Duodenal mucosa (tissue), 2 donors: ENCODE measurements around the gene GJB4.
"Not testable (repeated sequence)": the region's sequence is repeated elsewhere in the genome, so short reads cannot be mapped to it uniquely, and the experiment has no call there.

Source experiments
- H3K27ac ChIP-seq: one replicate; pipeline ENCODE4 v1.7.0; 2013; ENCODE audit warnings: low read depth, low read length
- H3K27me3 ChIP-seq, 2 donors: one replicate each; pipeline ENCODE4 v1.7.0; 2013; ENCODE audit warnings: low read length in 2 of 2, control low read depth in 1 of 2; ENCODE audit not compliant: insufficient read depth in 2 of 2, control insufficient read depth in 1 of 2
- H3K36me3 ChIP-seq, 2 donors: one replicate each; pipeline ENCODE4 v1.7.0; 2013; ENCODE audit warnings: low read length in 2 of 2, control low read depth in 1 of 2; ENCODE audit not compliant: insufficient read depth in 2 of 2, control insufficient read depth in 1 of 2
- H3K4me1 ChIP-seq, 2 donors: one replicate each; pipeline ENCODE4 v1.7.0; 2013; ENCODE audit warnings: low read length in 2 of 2, control low read depth in 1 of 2; ENCODE audit not compliant: insufficient read depth in 2 of 2, control insufficient read depth in 1 of 2
- H3K4me3 ChIP-seq, 2 donors: one replicate each; pipeline ENCODE4 v1.7.0; 2013; ENCODE audit warnings: low read length in 2 of 2, low read depth in 1 of 2
- H3K9ac ChIP-seq, 2 donors: one replicate each; pipeline ENCODE4 v1.7.0; 2013; ENCODE audit warnings: low read length in 2 of 2, low read depth in 1 of 2
- H3K9me3 ChIP-seq, 2 donors: one replicate each; pipeline ENCODE4 v1.7.0; 2013; ENCODE audit warnings: low read length in 2 of 2, control low read depth in 1 of 2; ENCODE audit not compliant: control insufficient read depth in 1 of 2

Gene GJB4

DNA sequence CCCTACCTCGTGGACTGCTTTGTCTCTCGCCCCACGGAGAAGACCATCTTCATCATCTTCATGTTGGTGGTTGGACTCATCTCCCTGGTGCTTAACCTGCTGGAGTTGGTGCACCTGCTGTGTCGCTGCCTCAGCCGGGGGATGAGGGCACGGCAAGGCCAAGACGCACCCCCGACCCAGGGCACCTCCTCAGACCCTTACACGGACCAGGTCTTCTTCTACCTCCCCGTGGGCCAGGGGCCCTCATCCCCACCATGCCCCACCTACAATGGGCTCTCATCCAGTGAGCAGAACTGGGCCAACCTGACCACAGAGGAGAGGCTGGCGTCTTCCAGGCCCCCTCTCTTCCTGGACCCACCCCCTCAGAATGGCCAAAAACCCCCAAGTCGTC lies 35.2 kb downstream of the GJB4 start:
- H3K36me3 ChIP-seq, result no peaks in the 10 kb centered on the region
- no peak overlapping the region for H3K9ac ChIP-seq
- H3K4me1 ChIP-seq, result no peaks in the 10 kb centered on the region
- H3K27ac ChIP-seq, result no peak overlapping the region
- no peaks in the 10 kb centered on the region for H3K9me3 ChIP-seq
- H3K4me3 ChIP-seq, result no peak overlapping the region
- H3K27me3 ChIP-seq, result peaks cover 10 to 21% of the 10 kb centered on the region in 2 donors

DNA sequence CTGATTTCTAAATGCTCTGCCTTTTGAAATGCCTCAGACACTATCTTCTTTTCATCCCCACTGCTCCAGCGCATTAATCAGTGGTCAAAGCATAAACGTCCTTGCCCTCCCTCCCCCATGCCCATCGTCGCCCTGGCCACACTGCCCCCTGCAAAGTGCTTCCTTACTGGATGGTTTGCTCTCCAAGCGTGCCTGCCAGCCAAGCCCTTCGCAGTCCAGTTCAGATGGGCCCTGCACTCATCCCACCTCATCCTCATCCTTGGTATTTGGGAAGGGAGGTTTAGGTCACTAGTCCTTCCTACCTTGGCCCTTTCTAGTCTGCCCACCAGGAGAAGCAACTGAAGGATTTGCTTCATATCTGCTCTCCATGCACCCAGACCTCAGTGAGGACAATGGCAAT lies 36.4 kb downstream of the GJB4 start:
- H3K27me3 ChIP-seq, result peaks cover 10 to 21% of the 10 kb centered on the region in 2 donors
- no peak overlapping the region for H3K9ac ChIP-seq
- no peaks in the 10 kb centered on the region for H3K9me3 ChIP-seq
- H3K36me3 ChIP-seq, result no peaks in the 10 kb centered on the region
- no peak overlapping the region for H3K4me3 ChIP-seq
- H3K27ac ChIP-seq, result no peak overlapping the region
- no peaks in the 10 kb centered on the region for H3K4me1 ChIP-seq

DNA sequence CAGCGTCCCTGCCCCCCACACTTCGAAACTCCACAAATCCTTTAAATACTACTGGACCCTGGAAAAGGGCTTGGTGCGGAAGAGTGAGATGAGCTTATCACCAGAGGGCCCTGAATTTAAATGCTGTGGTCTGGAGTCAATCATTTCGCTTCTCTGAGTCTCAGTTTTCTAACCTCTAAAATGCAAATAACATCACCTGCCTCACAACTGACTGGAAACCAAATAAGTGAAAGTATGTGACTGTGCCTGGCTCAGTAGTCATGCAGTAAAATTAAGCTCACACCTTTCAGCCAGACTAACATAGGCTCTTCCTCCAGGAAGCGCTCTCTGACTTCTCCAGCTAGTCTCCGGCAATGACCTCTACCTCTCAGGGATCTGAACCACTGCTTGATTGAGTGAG lies 37.5 kb downstream of the GJB4 start:
- Histone ChIP-seq H3K9me3 (no peaks in the 10 kb centered on the region), H3K27ac (no peak overlapping the region), H3K36me3 (no peaks in the 10 kb centered on the region), H3K9ac (no peak overlapping the region), H3K4me1 (no peaks in the 10 kb centered on the region), H3K4me3 (no peak overlapping the region), H3K27me3 (peaks cover 8 to 17% of the 10 kb centered on the region in 2 donors)

DNA sequence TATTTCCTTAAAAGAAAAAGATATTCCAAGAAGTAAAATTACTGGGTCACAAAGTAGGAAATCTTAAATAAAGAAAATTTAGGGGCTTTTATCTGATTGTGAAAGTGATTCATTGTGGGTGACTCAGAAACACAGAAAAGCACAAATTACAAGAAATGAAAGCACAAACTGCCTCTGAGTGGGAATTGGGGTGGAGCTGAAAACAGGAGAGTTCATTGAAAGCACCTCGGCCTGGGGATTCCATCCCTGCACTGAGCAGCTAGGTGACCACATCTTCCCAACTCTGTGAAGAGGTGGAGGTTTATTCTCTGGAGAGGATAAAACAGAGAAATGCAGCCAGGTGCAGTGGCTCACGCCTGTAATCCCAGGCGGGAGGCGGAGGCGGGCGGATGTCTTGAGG lies 40.7 kb downstream of the GJB4 start:
- H3K27me3 ChIP-seq, result no peaks in the 10 kb centered on the region

DNA sequence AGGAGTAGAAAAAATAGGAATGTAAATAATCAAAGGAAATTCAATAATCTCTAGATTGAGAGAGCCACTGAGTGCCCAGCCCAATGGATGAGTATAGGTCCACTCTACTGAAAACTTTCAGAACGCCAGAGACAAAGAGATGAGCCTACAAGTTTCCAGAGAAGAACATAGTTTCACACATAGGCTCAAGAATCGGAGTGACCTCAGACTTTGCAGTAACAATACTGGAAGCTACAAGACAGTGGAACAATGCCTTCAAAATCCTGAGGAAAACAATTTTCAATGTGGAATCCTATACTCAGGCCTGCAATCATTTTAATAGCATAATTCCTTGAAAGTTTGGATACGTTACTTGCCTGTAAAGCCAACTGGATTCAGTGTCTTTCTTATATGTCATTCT lies 44.2 kb downstream of the GJB4 start:
- Histone ChIP-seq H3K9ac (no peak overlapping the region), H3K27me3 (no peaks in the 10 kb centered on the region), H3K4me3 (no peak overlapping the region), H3K4me1 (no peaks in the 10 kb centered on the region), H3K27ac (no peak overlapping the region), H3K9me3 (no peaks in the 10 kb centered on the region), H3K36me3 (no peaks in the 10 kb centered on the region)

More for the DNA sequence above, 40.7 kb downstream of the GJB4 start:
- Histone ChIP-seq H3K4me3 (no peak overlapping the region), H3K27ac (no peak overlapping the region), H3K4me1 (no peaks in the 10 kb centered on the region), H3K9me3 (no peaks in the 10 kb centered on the region), H3K9ac (no peak overlapping the region), H3K36me3 (no peaks in the 10 kb centered on the region)

DNA sequence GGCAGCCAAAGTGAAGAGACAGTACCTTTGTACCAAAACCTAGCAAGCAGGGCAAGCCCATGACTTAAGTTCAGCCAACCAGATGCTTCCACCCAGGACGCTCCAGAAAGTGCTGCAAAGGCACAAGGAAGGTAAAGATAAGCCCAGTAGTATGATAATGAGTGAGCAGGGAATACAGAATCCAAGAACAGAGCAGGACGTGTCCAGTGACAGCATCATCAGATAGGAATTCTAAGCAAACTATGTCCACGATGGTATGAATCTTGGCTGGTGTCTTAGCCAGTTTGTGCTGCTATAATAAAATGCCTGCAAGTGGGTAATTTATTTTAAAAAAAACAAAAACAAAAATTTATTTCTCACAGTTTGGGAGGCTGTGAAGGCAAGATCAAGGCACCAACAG lies 46.9 kb downstream of the GJB4 start:
- H3K4me3 ChIP-seq, result no peak overlapping the region
- H3K9ac ChIP-seq, result no peak overlapping the region
- H3K27ac ChIP-seq, result no peak overlapping the region
- no peaks in the 10 kb centered on the region for H3K36me3 ChIP-seq
- H3K4me1 ChIP-seq, result no peaks in the 10 kb centered on the region
- H3K27me3 ChIP-seq, result no peaks in the 10 kb centered on the region
- no peaks in the 10 kb centered on the region for H3K9me3 ChIP-seq

DNA sequence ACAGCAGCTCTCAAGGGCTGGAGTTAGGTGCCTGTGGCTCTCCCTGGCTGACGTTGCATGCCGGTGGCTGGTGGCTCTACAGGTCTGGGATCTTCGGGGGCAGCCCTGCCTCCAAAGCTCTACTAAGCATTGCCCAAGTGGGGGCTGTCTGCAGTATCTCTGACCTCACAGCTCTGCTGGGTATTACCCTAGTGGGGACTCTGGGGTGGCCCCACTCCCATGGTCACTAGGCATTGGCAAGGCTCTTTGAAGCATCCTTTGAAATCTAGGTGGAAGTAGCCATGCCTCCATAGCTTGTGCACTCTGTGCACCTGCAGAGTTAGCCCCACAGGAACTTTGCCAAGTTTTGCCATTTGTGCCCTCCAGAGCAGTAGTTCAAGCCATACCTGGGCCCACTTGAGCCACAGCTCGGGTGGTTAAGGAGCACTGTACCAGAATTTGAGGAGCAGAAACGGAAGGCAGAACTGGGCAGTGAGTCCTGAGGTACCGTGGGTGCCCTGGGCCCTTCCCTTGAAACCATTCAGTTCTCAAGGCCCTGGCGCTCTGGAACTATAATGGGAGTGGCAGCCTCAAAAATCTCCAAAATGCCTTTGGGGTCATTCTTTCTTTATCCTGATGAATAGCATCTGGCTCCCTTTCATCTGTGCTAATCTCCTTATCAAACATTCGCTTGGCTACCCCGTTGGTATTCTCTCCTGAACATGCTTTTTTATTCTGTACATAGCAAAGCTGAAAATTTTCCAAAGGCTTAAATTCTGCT lies 48.7 kb downstream of the GJB4 start:
- no peak overlapping the region for H3K27ac ChIP-seq
- no peaks in the 10 kb centered on the region for H3K36me3 ChIP-seq
- H3K4me1 ChIP-seq, result no peaks in the 10 kb centered on the region
- no peak overlapping the region for H3K9ac ChIP-seq
- no peak overlapping the region for H3K4me3 ChIP-seq
- H3K9me3 ChIP-seq, result no peaks in the 10 kb centered on the region
- no peaks in the 10 kb centered on the region for H3K27me3 ChIP-seq

DNA sequence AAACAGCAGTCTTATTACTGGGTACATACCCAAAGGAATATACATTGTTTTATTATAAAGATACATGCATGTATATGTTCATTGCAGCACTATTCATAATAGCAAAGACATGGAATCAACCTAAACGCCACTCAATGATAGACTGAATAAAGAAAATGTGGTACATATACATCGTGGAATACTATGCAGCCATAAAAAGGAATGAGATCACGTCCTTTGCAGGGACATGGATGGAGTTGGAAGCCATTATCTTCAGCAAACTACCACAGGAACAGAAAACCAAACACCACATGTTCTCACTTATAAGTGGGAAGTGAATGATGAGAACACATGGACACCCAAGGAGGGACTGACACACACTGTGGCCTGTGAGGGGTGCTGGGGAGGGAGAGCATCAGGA lies 51.2 kb downstream of the GJB4 start:
- H3K36me3 ChIP-seq, H3K27me3 ChIP-seq, H3K4me3 ChIP-seq, H3K4me1 ChIP-seq, H3K27ac ChIP-seq, H3K9ac ChIP-seq, H3K9me3 ChIP-seq: not testable (repeated sequence)
